SK-N-SH (cell line): ENCODE data around the gene CPAMD8.

Experiments used
- EP300 ChIP-seq, 2 experiments: IDR thresholded peaks; 2 replicates each; pipeline versions ENCODE4 v1.4.0 to v1.6.1; 2012; ENCODE audit warnings: borderline replicate concordance in 1 of 2, low read depth in 1 of 2, low read length in 1 of 2
- POLR2AphosphoS5 ChIP-seq: IDR thresholded peaks from 2 replicates; pipeline ENCODE4 v1.6.1; 2012; ENCODE audit warnings: low read depth, low read length
- RAD21 ChIP-seq: IDR thresholded peaks from 2 replicates; pipeline ENCODE4 v1.6.1; 2012; ENCODE audit warnings: mild to moderate bottlenecking, low read length
- TF ChIP-seq, protein P1 (sequence below): fragments of 200-600 bp; sonication (generic); IDR thresholded peaks from 2 replicates; pipeline ENCODE4 v1.6.1; 2017; ENCODE audit warnings: antibody characterized with exemption, mild to moderate bottlenecking, moderate library complexity
- TF ChIP-seq, protein P2 (sequence below): IDR thresholded peaks from 2 replicates; pipeline ENCODE4; 2012
- TF ChIP-seq, protein P3 (sequence below): fragments of 150-350 bp; IDR thresholded peaks from 2 replicates; pipeline ENCODE4 v1.6.1; 2017; ENCODE audit warnings: antibody characterized with exemption, low read length, low read depth, borderline replicate concordance

GRCh38 chr19:16928916-16929315 lies 97.7 kb downstream of the CPAMD8 start:
- TF ChIP-seq RAD21 (no peak), POLR2AphosphoS5 (no peak), EP300 (IDR thresholded peaks at IDR 0.05; ENCODE audit: borderline replicate concordance in 1 of 2, low read depth in 1 of 2, low read length in 1 of 2) (no peak)
- TF ChIP-seq, protein P1, sequence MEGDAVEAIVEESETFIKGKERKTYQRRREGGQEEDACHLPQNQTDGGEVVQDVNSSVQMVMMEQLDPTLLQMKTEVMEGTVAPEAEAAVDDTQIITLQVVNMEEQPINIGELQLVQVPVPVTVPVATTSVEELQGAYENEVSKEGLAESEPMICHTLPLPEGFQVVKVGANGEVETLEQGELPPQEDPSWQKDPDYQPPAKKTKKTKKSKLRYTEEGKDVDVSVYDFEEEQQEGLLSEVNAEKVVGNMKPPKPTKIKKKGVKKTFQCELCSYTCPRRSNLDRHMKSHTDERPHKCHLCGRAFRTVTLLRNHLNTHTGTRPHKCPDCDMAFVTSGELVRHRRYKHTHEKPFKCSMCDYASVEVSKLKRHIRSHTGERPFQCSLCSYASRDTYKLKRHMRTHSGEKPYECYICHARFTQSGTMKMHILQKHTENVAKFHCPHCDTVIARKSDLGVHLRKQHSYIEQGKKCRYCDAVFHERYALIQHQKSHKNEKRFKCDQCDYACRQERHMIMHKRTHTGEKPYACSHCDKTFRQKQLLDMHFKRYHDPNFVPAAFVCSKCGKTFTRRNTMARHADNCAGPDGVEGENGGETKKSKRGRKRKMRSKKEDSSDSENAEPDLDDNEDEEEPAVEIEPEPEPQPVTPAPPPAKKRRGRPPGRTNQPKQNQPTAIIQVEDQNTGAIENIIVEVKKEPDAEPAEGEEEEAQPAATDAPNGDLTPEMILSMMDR: no peak
- TF ChIP-seq, protein P2, sequence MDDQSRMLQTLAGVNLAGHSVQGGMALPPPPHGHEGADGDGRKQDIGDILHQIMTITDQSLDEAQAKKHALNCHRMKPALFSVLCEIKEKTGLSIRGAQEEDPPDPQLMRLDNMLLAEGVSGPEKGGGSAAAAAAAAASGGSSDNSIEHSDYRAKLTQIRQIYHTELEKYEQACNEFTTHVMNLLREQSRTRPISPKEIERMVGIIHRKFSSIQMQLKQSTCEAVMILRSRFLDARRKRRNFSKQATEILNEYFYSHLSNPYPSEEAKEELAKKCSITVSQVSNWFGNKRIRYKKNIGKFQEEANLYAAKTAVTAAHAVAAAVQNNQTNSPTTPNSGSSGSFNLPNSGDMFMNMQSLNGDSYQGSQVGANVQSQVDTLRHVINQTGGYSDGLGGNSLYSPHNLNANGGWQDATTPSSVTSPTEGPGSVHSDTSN: no peak
- TF ChIP-seq, protein P3, sequence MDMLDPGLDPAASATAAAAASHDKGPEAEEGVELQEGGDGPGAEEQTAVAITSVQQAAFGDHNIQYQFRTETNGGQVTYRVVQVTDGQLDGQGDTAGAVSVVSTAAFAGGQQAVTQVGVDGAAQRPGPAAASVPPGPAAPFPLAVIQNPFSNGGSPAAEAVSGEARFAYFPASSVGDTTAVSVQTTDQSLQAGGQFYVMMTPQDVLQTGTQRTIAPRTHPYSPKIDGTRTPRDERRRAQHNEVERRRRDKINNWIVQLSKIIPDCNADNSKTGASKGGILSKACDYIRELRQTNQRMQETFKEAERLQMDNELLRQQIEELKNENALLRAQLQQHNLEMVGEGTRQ: no peak
